HG02588 (cell line): Measurements from ENCODE around the gene SRI.
A peak's percentile ranks its signal among the peaks of the same experiment; 100 is the strongest.
"Not testable (repeated sequence)": the region's sequence is repeated elsewhere in the genome, so short reads cannot be mapped to it uniquely, and the experiment has no call there.

Source experiments
- ATAC-seq: cut with Tn5 transposase; IDR thresholded peaks from one replicate; pipeline ENCODE4 v1.9.1; 2021; ENCODE audit warnings: mild to moderate bottlenecking, moderate library complexity; ENCODE audit not compliant: unreplicated experiment

Gene SRI

GRCh38 chr7:88184848-88185304 lies 35.0 kb downstream of the SRI start:
- peak; percentile 83 for ATAC-seq

DNA sequence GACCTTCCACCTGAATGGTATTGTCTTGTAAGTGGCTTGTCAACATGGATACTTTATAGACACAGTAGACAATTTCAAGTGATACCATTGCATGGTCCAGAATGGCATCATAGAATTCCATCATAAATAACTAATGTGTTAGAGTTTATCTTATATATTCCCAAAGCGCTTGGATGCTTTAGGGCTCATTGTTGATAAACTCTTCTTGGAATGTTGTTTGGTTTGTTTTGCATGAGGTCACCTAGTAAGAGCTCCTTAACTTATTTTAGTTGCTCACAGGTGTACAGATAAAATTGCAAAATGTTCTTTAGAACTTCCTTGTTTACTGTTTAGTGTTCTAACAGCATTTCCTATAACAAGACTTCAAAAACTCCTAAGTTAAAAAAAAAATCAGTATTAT lies 36.8 kb downstream of the SRI start:
- no peak for ATAC-seq

DNA sequence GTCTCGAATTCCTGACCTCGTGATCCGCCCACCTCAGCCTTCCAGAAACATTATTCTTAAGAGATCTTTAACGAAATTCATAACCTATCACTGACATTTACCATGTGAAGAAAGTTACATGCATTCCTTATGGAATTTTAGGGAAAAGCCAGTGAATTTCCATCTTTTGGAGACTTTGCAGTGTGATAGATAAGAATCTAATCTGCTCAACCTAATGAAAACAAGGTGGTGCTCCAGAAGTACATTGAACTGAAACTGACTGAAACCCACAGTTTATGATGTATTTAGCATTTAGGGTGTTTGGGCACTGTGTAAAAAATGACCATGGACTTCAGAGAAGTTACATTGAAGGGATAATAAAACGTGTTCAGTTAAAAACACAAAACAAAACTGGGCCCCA lies 43.6 kb downstream of the SRI start:
- ATAC-seq: no peak

- ATAC-seq: no peak
Observed at GRCh38 chr7:88172842-88173241, 47.0 kb downstream of the SRI start.

GRCh38 chr7:88169717-88170320 lies 50.0 kb downstream of the SRI start:
- ATAC-seq: no peak

- no peak for ATAC-seq
Observed at GRCh38 chr7:88167721-88168120, 52.1 kb downstream of the SRI start.

DNA sequence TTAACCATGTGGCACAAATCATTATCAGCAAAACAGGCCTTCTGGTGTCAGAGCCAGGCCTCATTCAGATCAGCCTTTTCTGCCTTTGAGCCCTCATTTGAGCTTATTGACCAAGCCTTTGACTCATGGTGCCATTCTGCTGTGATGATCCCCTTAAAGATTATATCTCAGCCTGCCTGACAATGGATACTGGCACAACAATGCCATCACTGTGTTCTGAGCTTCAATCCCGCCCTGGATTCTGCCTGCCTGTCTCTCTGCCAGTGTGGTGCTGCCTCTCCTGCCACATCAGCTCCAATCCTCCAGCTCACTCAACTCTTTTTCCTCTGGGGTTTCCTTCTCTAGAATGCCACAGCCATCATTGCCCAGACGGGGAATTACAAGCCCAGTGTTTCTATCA lies 52.6 kb downstream of the SRI start:
- ATAC-seq: no peak

- no peak for ATAC-seq
Observed at GRCh38 chr7:88165697-88166096, 54.1 kb downstream of the SRI start.

- not testable (repeated sequence) for ATAC-seq
Observed at GRCh38 chr7:88159741-88160140, 60.1 kb downstream of the SRI start.

DNA sequence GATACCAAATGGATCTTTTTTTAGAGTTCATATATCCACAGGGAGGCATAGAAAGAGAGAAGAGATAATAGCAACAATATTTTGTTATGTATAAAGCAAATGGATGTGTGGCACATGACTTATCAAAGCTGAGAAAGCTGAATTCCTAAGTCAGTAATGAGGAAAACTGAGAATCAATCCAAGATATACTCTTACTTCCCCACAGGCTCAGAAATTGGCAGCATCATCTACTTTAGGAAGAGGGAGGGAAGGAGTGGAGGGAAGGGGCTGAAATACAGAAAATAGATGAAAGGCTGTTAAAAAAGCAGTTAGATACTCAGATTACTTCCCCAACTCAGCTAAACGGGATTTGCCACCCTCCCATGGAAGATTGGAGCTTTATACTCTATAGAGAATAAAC lies 63.5 kb downstream of the SRI start:
- no peak for ATAC-seq

GRCh38 chr7:88155756-88156155 lies 64.1 kb downstream of the SRI start:
- no peak for ATAC-seq
